Caco-2 (cell line): ENCODE results near the gene CTF1. TPM values are rescaled to one million over a fixed set of nuclear protein-coding genes. Genes with fewer than 3 reads are reported as not detected.

Experiments
- BruUV-seq: library from RNA; stranded (reverse); fragments of 400-500 nt; replicated peaks from 2 replicates; lab custom pipeline; 2021; lab: Mats Ljungman, UMichigan
- CTCF ChIA-PET: fragments of 300-600 bp; sonication (Branson Sonifier 250); formaldehyde crosslinking; loops from one replicate; lab custom pipeline; 2022; ENCODE audit warnings: antibody characterized with exemption; lab: Charles Lee
- POLR2A ChIA-PET: fragments of 300-600 bp; sonication (Branson Sonifier 250); formaldehyde crosslinking; loops from one replicate; lab custom pipeline; 2022; ENCODE audit warnings: antibody characterized with exemption; lab: Charles Lee
- DNase-seq, 2 experiments: peaks; one replicate each; pipeline versions ENCODE4 v3.0.0 to v3.0.0-alpha.2; 2020 to 2022
- H3K27me3 ChIP-seq: replicated peaks from 2 replicates; pipeline ENCODE4 v1.6.0; 2011; ENCODE audit warnings: low read length; ENCODE audit not compliant: control insufficient read depth, insufficient read depth
- H3K36me3 ChIP-seq: 2 replicates; pipeline ENCODE4 v1.5.1; 2011; ENCODE audit warnings: low read length; ENCODE audit not compliant: control insufficient read depth, insufficient read depth
- H3K4me1 ChIP-seq: fragments of 250-450 bp; sonication (Bioruptor Pico); 2 replicates; pipeline ENCODE4 v1.5.1; 2020; ENCODE audit warnings: mild to moderate bottlenecking
- H3K4me3 ChIP-seq: 2 replicates; pipeline ENCODE4 v1.5.1; 2011; ENCODE audit warnings: low read depth, mild to moderate bottlenecking, control low read depth, low read length
- H3K9me3 ChIP-seq: fragments of 250-450 bp; sonication (Bioruptor Pico); 2 replicates; pipeline ENCODE4 v1.5.1; 2020; ENCODE audit warnings: mild to moderate bottlenecking, moderate library complexity
- H3K27ac Mint-ChIP-seq: one replicate; pipeline ENCODE4 v1.8.0; 2022; ENCODE audit warnings: mixed read lengths; ENCODE audit not compliant: unreplicated experiment
- H3K27me3 Mint-ChIP-seq: one replicate; pipeline ENCODE4 v1.8.0; 2022; ENCODE audit warnings: mixed read lengths; ENCODE audit not compliant: insufficient read depth, unreplicated experiment
- H3K36me3 Mint-ChIP-seq: one replicate; pipeline ENCODE4 v1.8.0; 2022; ENCODE audit warnings: mild to moderate bottlenecking, mixed read lengths; ENCODE audit not compliant: insufficient read depth, unreplicated experiment
- H3K4me1 Mint-ChIP-seq: one replicate; pipeline ENCODE4 v1.8.0; 2022; ENCODE audit warnings: low read depth, mixed read lengths; ENCODE audit not compliant: unreplicated experiment
- H3K4me3 Mint-ChIP-seq: one replicate; pipeline ENCODE4 v1.8.0; 2022; ENCODE audit warnings: mild to moderate bottlenecking, moderate library complexity, mixed read lengths; ENCODE audit not compliant: unreplicated experiment
- H3K9me3 Mint-ChIP-seq: one replicate; pipeline ENCODE4 v1.8.0; 2022; ENCODE audit warnings: mixed read lengths; ENCODE audit not compliant: unreplicated experiment
- intact Hi-C: fragments of 100-400 bp; cut with micrococcal nuclease; formaldehyde crosslinking; loops from one replicate; pipeline ENCODE4 v1.10.0; 2022; ENCODE audit not compliant: unreplicated experiment
- total RNA-seq: library from RNA; stranded (reverse); gene quantifications from 2 replicates; pipeline ENCODE4 v1.2.3, GENCODE V29; 2022
- TF ChIP-seq, protein P1 (sequence below), 2 experiments: fragments of 200-600 bp in 1 of 2; IDR thresholded peaks; 1 replicate in 1 of 2; 2 replicates in 1 of 2; pipeline versions ENCODE4 v1.5.1 to v1.8.0; 2011 to 2022; ENCODE audit warnings: antibody characterized with exemption in 1 of 2, control low read depth in 1 of 2, inconsistent platforms in 1 of 2, low read depth in 1 of 2, low read length in 1 of 2, mild to moderate bottlenecking in 1 of 2, moderate library complexity in 1 of 2; ENCODE audit not compliant: insufficient read depth in 1 of 2, severe bottlenecking in 1 of 2, unreplicated experiment in 1 of 2

Gene CTF1
- total RNA-seq, 1 experiment from 2014 or later = 2.4 TPM

DNA sequence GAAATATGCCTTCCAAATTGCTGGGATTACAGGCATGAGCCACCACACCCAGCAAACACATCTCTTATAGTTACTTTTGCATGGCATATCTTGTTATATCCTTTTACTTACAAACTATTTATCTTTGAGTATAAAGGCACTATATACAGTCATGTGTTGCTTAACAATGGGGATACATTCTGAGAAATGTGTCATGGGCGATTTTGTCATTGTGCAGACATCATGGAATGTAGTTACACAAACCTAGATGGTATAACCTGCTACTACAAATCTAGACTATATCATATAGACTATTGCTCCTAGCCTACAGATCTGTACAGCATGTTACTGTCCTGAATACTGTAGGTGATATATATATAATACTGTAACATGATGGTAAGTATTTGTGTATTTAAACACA, 46.2 kb upstream of the CTF1 start:
- TF ChIP-seq, protein P1, sequence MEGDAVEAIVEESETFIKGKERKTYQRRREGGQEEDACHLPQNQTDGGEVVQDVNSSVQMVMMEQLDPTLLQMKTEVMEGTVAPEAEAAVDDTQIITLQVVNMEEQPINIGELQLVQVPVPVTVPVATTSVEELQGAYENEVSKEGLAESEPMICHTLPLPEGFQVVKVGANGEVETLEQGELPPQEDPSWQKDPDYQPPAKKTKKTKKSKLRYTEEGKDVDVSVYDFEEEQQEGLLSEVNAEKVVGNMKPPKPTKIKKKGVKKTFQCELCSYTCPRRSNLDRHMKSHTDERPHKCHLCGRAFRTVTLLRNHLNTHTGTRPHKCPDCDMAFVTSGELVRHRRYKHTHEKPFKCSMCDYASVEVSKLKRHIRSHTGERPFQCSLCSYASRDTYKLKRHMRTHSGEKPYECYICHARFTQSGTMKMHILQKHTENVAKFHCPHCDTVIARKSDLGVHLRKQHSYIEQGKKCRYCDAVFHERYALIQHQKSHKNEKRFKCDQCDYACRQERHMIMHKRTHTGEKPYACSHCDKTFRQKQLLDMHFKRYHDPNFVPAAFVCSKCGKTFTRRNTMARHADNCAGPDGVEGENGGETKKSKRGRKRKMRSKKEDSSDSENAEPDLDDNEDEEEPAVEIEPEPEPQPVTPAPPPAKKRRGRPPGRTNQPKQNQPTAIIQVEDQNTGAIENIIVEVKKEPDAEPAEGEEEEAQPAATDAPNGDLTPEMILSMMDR (IDR thresholded peaks at IDR 0.05; ENCODE audit: insufficient read depth in 1 of 2, low read depth in 1 of 2, low read length in 1 of 2, severe bottlenecking in 1 of 2, unreplicated experiment in 1 of 2) = no peak
- Histone ChIP-seq H3K9me3 (no peaks in the 10 kb centered on the region), H3K36me3 (no peaks in the 10 kb centered on the region), H3K4me1 (peaks cover 11% of the 10 kb centered on the region; the same call in 1 of the 2 replicates), H3K27me3 (no peaks in the 10 kb centered on the region), H3K4me3 (no peak overlapping the region)
- DNase-seq = no peak
- no peak overlapping the region for H3K4me3 Mint-ChIP-seq
- CTCF ChIA-PET = no interaction called here
- no peaks in the 10 kb centered on the region for H3K36me3 Mint-ChIP-seq
- no peaks in the 10 kb centered on the region for H3K27me3 Mint-ChIP-seq
- peaks cover 4% of the 10 kb centered on the region for H3K4me1 Mint-ChIP-seq
- BruUV-seq = no TSS peak
- intact Hi-C loops = no loop called here
- H3K27ac Mint-ChIP-seq = no peak overlapping the region
- H3K9me3 Mint-ChIP-seq = no peaks in the 10 kb centered on the region
- POLR2A ChIA-PET = no interaction called here

GRCh38 chr16:30853758-30854157, 42.7 kb upstream of the CTF1 start:
- CTCF ChIA-PET = interaction anchor here (1.2 kb wide), 1 partner anchor 39 kb away, joined by 4 read pairs; no protein-coding TSS in a partner anchor
- Mint-ChIP-seq H3K36me3 (no peaks in the 10 kb centered on the region), H3K9me3 (no peaks in the 10 kb centered on the region), H3K4me1 (peaks cover 9% of the 10 kb centered on the region), H3K4me3 (no peak overlapping the region), H3K27me3 (no peaks in the 10 kb centered on the region), H3K27ac (no peak overlapping the region)
- no peak overlapping the region for H3K4me3 ChIP-seq
- H3K36me3 ChIP-seq = no peaks in the 10 kb centered on the region
- H3K4me1 ChIP-seq = peaks cover 16% of the 10 kb centered on the region; the same call in 1 of the 2 replicates
- TF ChIP-seq, protein P1 (IDR thresholded peaks at IDR 0.05; ENCODE audit: insufficient read depth in 1 of 2, low read depth in 1 of 2, low read length in 1 of 2, severe bottlenecking in 1 of 2, unreplicated experiment in 1 of 2) = no peak
- H3K27me3 ChIP-seq = no peaks in the 10 kb centered on the region
- no peak for DNase-seq
- no TSS peak for BruUV-seq
- POLR2A ChIA-PET = no interaction called here
- H3K9me3 ChIP-seq = no peaks in the 10 kb centered on the region
- intact Hi-C loops = no loop called here

DNA sequence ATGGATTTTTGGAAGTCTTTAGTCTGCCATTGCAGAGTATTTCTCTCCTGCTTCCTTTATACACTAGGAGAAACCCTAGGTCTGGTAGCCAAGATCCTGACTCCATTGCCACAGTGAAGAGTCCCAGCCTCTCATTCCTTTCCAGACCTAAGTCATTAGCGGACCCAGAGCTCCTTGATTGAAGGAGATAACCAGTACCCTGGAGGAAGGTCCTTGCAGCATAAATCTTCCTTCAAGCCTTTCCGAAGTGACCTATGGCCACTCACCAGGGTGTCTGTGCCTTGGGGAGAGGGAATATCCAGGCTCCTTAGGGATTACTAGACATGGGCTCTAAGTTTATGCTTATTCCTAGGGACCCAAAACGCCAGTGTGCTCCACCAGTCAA, 38.3 kb upstream of the CTF1 start:
- intact Hi-C loops = no loop called here
- peaks cover 19% of the 10 kb centered on the region for H3K9me3 Mint-ChIP-seq
- ChIA-PET POLR2A (interaction anchor here (0.6 kb wide), 1 partner anchor 17 kb away, joined by 3 read pairs; no protein-coding TSS in a partner anchor), CTCF (interaction anchor here (1.2 kb wide), 1 partner anchor 19 kb away, joined by 3 read pairs; no protein-coding TSS in a partner anchor)
- no TSS peak for BruUV-seq
- no peaks in the 10 kb centered on the region for H3K36me3 Mint-ChIP-seq
- DNase-seq = no peak
- TF ChIP-seq, protein P1 (IDR thresholded peaks at IDR 0.05; ENCODE audit: insufficient read depth in 1 of 2, low read depth in 1 of 2, low read length in 1 of 2, severe bottlenecking in 1 of 2, unreplicated experiment in 1 of 2) = no peak
- no peaks in the 10 kb centered on the region for H3K27me3 Mint-ChIP-seq
- Histone ChIP-seq H3K27me3 (no peaks in the 10 kb centered on the region), H3K36me3 (no peaks in the 10 kb centered on the region), H3K4me3 (no peak overlapping the region), H3K9me3 (peaks cover 3% of the 10 kb centered on the region; the same call in 1 of the 2 replicates), H3K4me1 (peaks cover 20% of the 10 kb centered on the region; the same call in 1 of the 2 replicates)
- no peak overlapping the region for H3K27ac Mint-ChIP-seq
- H3K4me3 Mint-ChIP-seq = no peak overlapping the region
- peaks cover 10% of the 10 kb centered on the region for H3K4me1 Mint-ChIP-seq
